Vagina (tissue), 2 donors: ENCODE data around the gene SCFD2. TPM values are rescaled to one million over a fixed set of nuclear protein-coding genes. Genes with fewer than 3 reads are reported as not detected.
A peak's percentile ranks its signal among the peaks of the same experiment; 100 is the strongest.
"Not testable (repeated sequence)": the region's sequence is repeated elsewhere in the genome, so short reads cannot be mapped to it uniquely, and the experiment has no call there.

Source experiments
- DNase-seq, 2 donors: peaks; one replicate each; pipeline ENCODE4 v3.0.0-alpha.2; 2017; ENCODE audit errors: extremely low spot score in 2 of 2
- H3K27ac ChIP-seq: fragments of 200-600 bp; sonication (generic); one replicate; pipeline ENCODE4 v1.5.1; 2019
- H3K27me3 ChIP-seq: fragments of 200-600 bp; sonication (generic); one replicate; pipeline ENCODE4 v1.5.1; 2019
- H3K36me3 ChIP-seq, 2 donors: fragments of 200-600 bp; sonication (generic); one replicate each; pipeline ENCODE4 v1.5.1; 2017 to 2019
- H3K4me1 ChIP-seq: fragments of 200-600 bp; sonication (generic); one replicate; pipeline ENCODE4 v1.5.1; 2019
- H3K4me3 ChIP-seq, 2 donors: fragments of 200-600 bp; sonication (generic); 1 replicate in 1 of 2; 2 replicates in 1 of 2; pipeline ENCODE4 v1.5.1; 2016 to 2019
- H3K9me3 ChIP-seq: fragments of 200-600 bp; sonication (generic); one replicate; pipeline ENCODE4 v1.5.1; 2019
- CTCF ChIP-seq, 3 experiments: fragments of 450-650 bp in 2 of 3; fragments of 200-600 bp in 1 of 3; sonication (generic) in 1 of 3; IDR thresholded peaks; one replicate each; pipeline ENCODE4 v1.5.1; 2017 to 2019; ENCODE audit warnings: antibody characterized with exemption in 3 of 3, mild to moderate bottlenecking in 2 of 3, moderate library complexity in 2 of 3
- POLR2A ChIP-seq, 2 donors: fragments of 450-650 bp; IDR thresholded peaks; one replicate each; pipeline ENCODE4 v1.6.1; 2017; ENCODE audit warnings: antibody characterized with exemption in 2 of 2, mild to moderate bottlenecking in 2 of 2, moderate library complexity in 2 of 2
- POLR2AphosphoS5 ChIP-seq, 2 donors: sonication (generic); formaldehyde crosslinking; IDR thresholded peaks; one replicate each; pipeline ENCODE4 v1.9.0; 2017; ENCODE audit warnings: antibody characterized with exemption in 2 of 2, mild to moderate bottlenecking in 2 of 2, low read depth in 1 of 2; ENCODE audit not compliant: insufficient read depth in 1 of 2
- intact Hi-C: fragments of 100-400 bp; cut with DNase I; formaldehyde crosslinking; loops from one replicate; pipeline ENCODE4 v1.15.1; 2023
- total RNA-seq: library from RNA; depleted of rRNA; stranded (reverse); fragments of >200 nt; gene quantifications from one replicate; pipeline ENCODE4 v1.2.3, GENCODE V29; 2016

Gene SCFD2
- total RNA-seq, 1 donor from 2014 or later, result 33.1 TPM

- Histone ChIP-seq H3K9me3 (no peaks in the 10 kb centered on the region), H3K4me3 (no peak overlapping the region), H3K27ac (peak overlapping the region; percentile 71), H3K36me3 (no peaks in the 10 kb centered on the region), H3K27me3 (no peaks in the 10 kb centered on the region), H3K4me1 (peaks cover 21% of the 10 kb centered on the region)
- DNase-seq, result no peak
- TF ChIP-seq CTCF (IDR thresholded peaks at IDR 0.05) (no peak), POLR2A (IDR thresholded peaks at IDR 0.05) (no peak), POLR2AphosphoS5 (IDR thresholded peaks at IDR 0.05; ENCODE audit: insufficient read depth in 1 of 2, low read depth in 1 of 2) (no peak)
- intact Hi-C loops, result no loop called here
Observed at GRCh38 chr4:52995360-52996030, 370.4 kb downstream of the SCFD2 start.

GRCh38 chr4:52994567-52994966, 371.3 kb downstream of the SCFD2 start:
- no peak overlapping the region for H3K27ac ChIP-seq
- no peaks in the 10 kb centered on the region for H3K36me3 ChIP-seq
- no peaks in the 10 kb centered on the region for H3K27me3 ChIP-seq
- DNase-seq, result no peak
- TF ChIP-seq CTCF (IDR thresholded peaks at IDR 0.05), result no peak
- TF ChIP-seq POLR2A (IDR thresholded peaks at IDR 0.05), result no peak
- H3K9me3 ChIP-seq, result no peaks in the 10 kb centered on the region
- H3K4me1 ChIP-seq, result peaks cover 21% of the 10 kb centered on the region
- H3K4me3 ChIP-seq, result no peak overlapping the region
- intact Hi-C loops, result no loop called here

GRCh38 chr4:52993771-52994170, 372.1 kb downstream of the SCFD2 start:
- Histone ChIP-seq H3K27me3 (no peaks in the 10 kb centered on the region), H3K9me3 (no peaks in the 10 kb centered on the region), H3K4me1 (peaks cover 21% of the 10 kb centered on the region), H3K36me3 (no peaks in the 10 kb centered on the region), H3K27ac (no peak overlapping the region), H3K4me3 (no peak overlapping the region)
- TF ChIP-seq POLR2A (IDR thresholded peaks at IDR 0.05), result no peak
- TF ChIP-seq CTCF (IDR thresholded peaks at IDR 0.05), result no peak
- no peak for TF ChIP-seq POLR2AphosphoS5 (IDR thresholded peaks at IDR 0.05; ENCODE audit: insufficient read depth in 1 of 2, low read depth in 1 of 2)
- DNase-seq, result no peak
- intact Hi-C loops, result no loop called here

- H3K4me3 ChIP-seq, DNase-seq, H3K27ac ChIP-seq, H3K9me3 ChIP-seq, intact Hi-C loops, H3K27me3 ChIP-seq, H3K36me3 ChIP-seq: not testable (repeated sequence)
- peaks cover 19% of the 10 kb centered on the region for H3K4me1 ChIP-seq
Observed at GRCh38 chr4:52992551-52992950, 373.3 kb downstream of the SCFD2 start.

- intact Hi-C loops, result no loop called here
- DNase-seq, result no peak
- Histone ChIP-seq H3K9me3 (no peaks in the 10 kb centered on the region), H3K36me3 (no peaks in the 10 kb centered on the region), H3K27me3 (no peaks in the 10 kb centered on the region), H3K27ac (no peak overlapping the region), H3K4me3 (no peak overlapping the region), H3K4me1 (peaks cover 11% of the 10 kb centered on the region)
- TF ChIP-seq POLR2AphosphoS5 (IDR thresholded peaks at IDR 0.05; ENCODE audit: insufficient read depth in 1 of 2, low read depth in 1 of 2) (no peak), CTCF (IDR thresholded peaks at IDR 0.05) (no peak), POLR2A (IDR thresholded peaks at IDR 0.05) (no peak)
Observed at GRCh38 chr4:52991472-52991871, 374.4 kb downstream of the SCFD2 start.
